ENCODE measurements around the gene NUCKS1. TPM values are rescaled to one million over a fixed set of nuclear protein-coding genes. Genes with fewer than 3 reads are reported as not detected.

Gene NUCKS1
- total RNA-seq, 2 donors from 2014 or later = 117 to 123 TPM

GRCh38 chr1:205792481-205792881 lies 42.5 kb upstream of the NUCKS1 start:
- intact Hi-C loops (cut with DNase I) = loop anchor here (5.0 kb wide), 1 partner anchor 115 kb away; no protein-coding TSS in a partner anchor
- H3K36me3 ChIP-seq = no peaks in the 10 kb centered on the region
- H3K27me3 ChIP-seq = no peaks in the 10 kb centered on the region
- no peaks in the 10 kb centered on the region for H3K4me1 ChIP-seq
- DNase-seq = no peak
- no peak overlapping the region for H3K4me3 ChIP-seq
- no peak overlapping the region for H3K27ac ChIP-seq
- no peaks in the 10 kb centered on the region for H3K9me3 ChIP-seq
- no peak overlapping the region for H3K9ac ChIP-seq (ENCODE audit: low read depth in 2 of 2, low read length in 2 of 2)
- TF ChIP-seq CTCF (IDR thresholded peaks at IDR 0.05) = no peak

GRCh38 chr1:205791568-205792180 lies 41.7 kb upstream of the NUCKS1 start:
- Histone ChIP-seq H3K9ac (ENCODE audit: low read depth in 2 of 2, low read length in 2 of 2) (no peak overlapping the region), H3K27me3 (no peaks in the 10 kb centered on the region), H3K9me3 (no peaks in the 10 kb centered on the region), H3K4me1 (no peaks in the 10 kb centered on the region), H3K27ac (no peak overlapping the region), H3K36me3 (no peaks in the 10 kb centered on the region), H3K4me3 (no peak overlapping the region)
- intact Hi-C loops (cut with DNase I) = loop anchor here (2.0 to 5.0 kb wide), 2 partner anchors 116 to 185 kb away; no protein-coding TSS in a partner anchor
- peak; percentile 60 for TF ChIP-seq CTCF (IDR thresholded peaks at IDR 0.05)
- DNase-seq = peak; percentile 71

DNA sequence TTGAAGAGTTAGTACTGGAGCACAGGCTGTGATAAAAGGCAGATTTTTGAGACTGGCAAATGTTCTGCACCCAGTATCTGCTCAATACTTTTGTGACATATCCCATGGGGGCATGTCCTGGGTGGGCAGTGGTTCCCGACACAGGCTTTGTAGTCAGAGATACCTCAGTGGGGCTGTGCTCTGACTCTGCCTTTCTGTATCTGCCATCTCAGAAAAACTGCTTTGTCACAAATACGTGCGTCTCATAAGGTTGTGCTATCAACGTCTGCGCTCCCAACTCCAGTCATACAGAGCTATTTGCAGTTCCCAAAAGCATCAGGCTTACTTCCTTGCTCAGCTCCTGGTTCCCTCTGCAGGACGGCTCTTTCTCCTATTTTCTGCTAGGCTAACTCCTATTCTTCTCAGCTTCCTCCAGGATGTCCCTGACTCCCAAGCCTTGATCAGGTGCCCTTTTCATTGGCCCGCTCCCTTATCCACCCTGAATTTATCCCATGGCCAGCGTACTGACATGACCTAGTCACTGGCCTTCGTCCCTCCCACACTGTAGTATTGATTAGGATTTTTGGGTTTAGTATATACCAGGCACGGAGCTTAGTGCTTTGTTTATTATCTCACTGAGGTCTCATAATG lies 37.4 kb upstream of the NUCKS1 start:
- no peak for DNase-seq
- H3K27me3 ChIP-seq = no peaks in the 10 kb centered on the region
- H3K27ac ChIP-seq = no peak overlapping the region
- H3K36me3 ChIP-seq = no peaks in the 10 kb centered on the region
- H3K9me3 ChIP-seq = no peaks in the 10 kb centered on the region
- intact Hi-C loops (cut with DNase I) = no loop called here
- no peaks in the 10 kb centered on the region for H3K4me1 ChIP-seq
- H3K9ac ChIP-seq (ENCODE audit: low read depth in 2 of 2, low read length in 2 of 2) = no peak overlapping the region
- no peak for TF ChIP-seq CTCF (IDR thresholded peaks at IDR 0.05)
- H3K4me3 ChIP-seq = no peak overlapping the region

DNA sequence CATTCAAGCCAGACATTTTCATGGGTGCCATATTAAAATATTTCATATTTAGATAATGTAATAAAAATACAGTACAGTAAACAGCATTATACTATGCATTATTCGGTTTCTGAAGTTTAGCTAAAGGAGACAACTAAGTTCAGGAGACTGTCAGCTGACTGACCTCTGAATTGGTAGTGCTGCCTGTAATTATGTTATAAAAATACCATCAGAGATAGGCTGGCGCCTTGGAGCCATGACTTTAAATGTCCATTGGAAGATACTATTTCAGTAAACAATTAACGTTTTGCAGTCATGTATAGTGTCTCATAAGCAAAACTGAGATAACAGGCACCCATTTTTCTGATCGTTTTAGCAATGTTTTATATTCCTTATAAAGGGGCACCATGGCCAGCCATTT lies 36.6 kb upstream of the NUCKS1 start:
- Histone ChIP-seq H3K27ac (no peak overlapping the region), H3K9ac (ENCODE audit: low read depth in 2 of 2, low read length in 2 of 2) (no peak overlapping the region), H3K9me3 (no peaks in the 10 kb centered on the region), H3K27me3 (no peaks in the 10 kb centered on the region), H3K4me3 (no peak overlapping the region), H3K36me3 (no peaks in the 10 kb centered on the region), H3K4me1 (no peaks in the 10 kb centered on the region)
- DNase-seq = no peak
- intact Hi-C loops (cut with DNase I) = no loop called here
- no peak for TF ChIP-seq CTCF (IDR thresholded peaks at IDR 0.05)

- no peaks in the 10 kb centered on the region for H3K4me1 ChIP-seq
- H3K9ac ChIP-seq (ENCODE audit: low read depth in 2 of 2, low read length in 2 of 2) = no peak overlapping the region
- H3K4me3 ChIP-seq = no peak overlapping the region
- intact Hi-C loops (cut with DNase I) = no loop called here
- H3K27ac ChIP-seq = no peak overlapping the region
- TF ChIP-seq CTCF (IDR thresholded peaks at IDR 0.05) = no peak
- H3K9me3 ChIP-seq = no peaks in the 10 kb centered on the region
- H3K36me3 ChIP-seq = no peaks in the 10 kb centered on the region
- H3K27me3 ChIP-seq = no peaks in the 10 kb centered on the region
- DNase-seq = no peak
Observed at GRCh38 chr1:205785446-205785845, 35.5 kb upstream of the NUCKS1 start.
